Stimulated activated CD4-positive, alpha-beta T cell treated with anti-CD3 and anti-CD28 coated beads, Interleukin-4, amount 100 ng/mL, for 4 hours (primary cell): ENCODE results near the gene DTX3.
"Not testable (repeated sequence)": the region's sequence is repeated elsewhere in the genome, so short reads cannot be mapped to it uniquely, and the experiment has no call there.

ENCODE experiments used
- DNase-seq, 2 experiments: peaks; one replicate each; pipeline ENCODE4 v3.0.0-alpha.2; 2020

The DTX3 gene

GRCh38 chr12:57636731-57637130 lies 32.1 kb downstream of the DTX3 start:
- DNase-seq, result not testable (repeated sequence)

GRCh38 chr12:57637364-57637763 lies 32.7 kb downstream of the DTX3 start:
- no peak for DNase-seq

GRCh38 chr12:57638096-57638495 lies 33.5 kb downstream of the DTX3 start:
- DNase-seq, result no peak

- no peak for DNase-seq
These were observed 35.8 kb downstream of the DTX3 start for GRCh38 chr12:57640175-57641042.

- no peak for DNase-seq
These were observed 37.2 kb downstream of the DTX3 start for GRCh38 chr12:57641699-57642442.

- not testable (repeated sequence) for DNase-seq
These were observed 41.5 kb downstream of the DTX3 start for GRCh38 chr12:57645990-57646658.

GRCh38 chr12:57646659-57647049 lies 42.0 kb downstream of the DTX3 start:
- not testable (repeated sequence) for DNase-seq

GRCh38 chr12:57654042-57654441 lies 49.4 kb downstream of the DTX3 start:
- no peak for DNase-seq

GRCh38 chr12:57655541-57656240 lies 51.1 kb downstream of the DTX3 start:
- no peak for DNase-seq

GRCh38 chr12:57656408-57656807 lies 51.8 kb downstream of the DTX3 start:
- DNase-seq, result not testable (repeated sequence)

- DNase-seq, result no peak
These were observed 53.1 kb downstream of the DTX3 start for GRCh38 chr12:57657744-57658143.

GRCh38 chr12:57658890-57659289 lies 54.3 kb downstream of the DTX3 start:
- DNase-seq, result no peak
